ENCODE results near the gene TUBB4A.
A peak's percentile ranks its signal among the peaks of the same experiment; 100 is the strongest.

TUBB4A gene

DNA sequence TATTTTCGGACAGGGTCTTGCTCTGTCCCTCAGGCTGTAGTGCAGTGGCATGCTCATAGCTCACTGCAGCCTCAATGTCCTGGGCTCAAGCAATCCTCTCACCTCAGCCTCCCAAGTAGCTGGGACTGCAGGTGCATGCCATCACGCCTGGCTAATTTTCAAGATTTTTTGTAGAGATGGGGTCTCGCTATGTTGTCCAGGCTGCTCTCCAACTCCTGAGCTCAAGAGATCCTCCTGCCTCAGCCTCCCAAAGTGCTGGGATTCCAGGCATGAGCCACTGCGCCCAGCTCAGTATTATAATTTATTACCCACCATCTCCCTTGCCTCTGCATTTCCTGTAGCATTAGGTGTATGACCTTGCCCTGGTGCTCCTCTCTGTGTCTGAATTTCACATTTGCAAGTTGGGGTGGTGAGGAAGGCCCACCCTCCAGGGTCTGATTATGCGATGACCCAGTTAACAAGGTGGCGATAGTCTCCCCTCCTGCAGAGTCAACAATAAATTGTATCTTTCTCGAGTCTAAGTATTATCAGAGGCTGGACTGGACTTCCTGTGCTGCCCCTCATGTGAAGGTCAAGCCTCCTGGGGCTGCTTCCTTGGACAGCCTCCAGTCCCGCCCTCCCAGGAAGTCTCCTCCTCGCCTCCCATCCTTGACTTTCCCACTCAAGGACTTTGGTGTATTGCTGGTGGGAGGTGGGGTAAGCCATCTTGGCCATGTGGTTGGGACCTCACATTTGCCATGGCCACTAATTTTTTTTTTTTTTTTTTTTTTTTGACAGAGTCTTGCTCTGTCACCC, 1.5 kb upstream of the TUBB4A start:
- 95% methylated on average over 4 of the region's 9 CpGs for WGBS (ENCODE audit: insufficient coverage)
- no peaks in the 10 kb centered on the region for H3K36me3 ChIP-seq (ENCODE audit: control insufficient read depth in 4 of 4, insufficient read depth in 4 of 4, low read length in 3 of 4)
- ChIA-PET CTCF (interaction anchor here (1.0 to 2.8 kb wide), 3 partner anchors 18 to 310 kb away, joined by 3 to 18 read pairs (median 4); partner anchors contain the start of gene DENND1C), POLR2A (no interaction called here)
- peaks cover 0 to 22% (median 17%) of the 10 kb centered on the region in 4 experiments for H3K4me1 ChIP-seq (ENCODE audit: control extremely low read depth in 1 of 4, control insufficient read depth in 4 of 4, insufficient read depth in 4 of 4, low read length in 3 of 4)
- H3K4me3 ChIP-seq (ENCODE audit: control insufficient read depth in 1 of 7, extremely low read depth in 1 of 7, insufficient read depth in 4 of 7, low read depth in 2 of 7, low read length in 6 of 7) = no peak overlapping the region
- H3K27me3 ChIP-seq (replicated peaks in 2 of 5; ENCODE audit: control insufficient read depth in 4 of 5, insufficient read depth in 5 of 5, low read length in 4 of 5) = peaks cover 0 to 4% (median 0%) of the 10 kb centered on the region in 5 experiments
- H3K27ac ChIP-seq (ENCODE audit: insufficient read depth in 1 of 2, low read depth in 1 of 2, low read length in 2 of 2, poor library complexity in 1 of 2, severe bottlenecking in 2 of 2) = no peak overlapping the region
- no peaks in the 10 kb centered on the region for H3K9me3 ChIP-seq (ENCODE audit: control extremely low read depth in 1 of 5, control insufficient read depth in 4 of 5, insufficient read depth in 2 of 5, low read depth in 1 of 5, low read length in 4 of 5)
- DNase-seq = no peak

DNA sequence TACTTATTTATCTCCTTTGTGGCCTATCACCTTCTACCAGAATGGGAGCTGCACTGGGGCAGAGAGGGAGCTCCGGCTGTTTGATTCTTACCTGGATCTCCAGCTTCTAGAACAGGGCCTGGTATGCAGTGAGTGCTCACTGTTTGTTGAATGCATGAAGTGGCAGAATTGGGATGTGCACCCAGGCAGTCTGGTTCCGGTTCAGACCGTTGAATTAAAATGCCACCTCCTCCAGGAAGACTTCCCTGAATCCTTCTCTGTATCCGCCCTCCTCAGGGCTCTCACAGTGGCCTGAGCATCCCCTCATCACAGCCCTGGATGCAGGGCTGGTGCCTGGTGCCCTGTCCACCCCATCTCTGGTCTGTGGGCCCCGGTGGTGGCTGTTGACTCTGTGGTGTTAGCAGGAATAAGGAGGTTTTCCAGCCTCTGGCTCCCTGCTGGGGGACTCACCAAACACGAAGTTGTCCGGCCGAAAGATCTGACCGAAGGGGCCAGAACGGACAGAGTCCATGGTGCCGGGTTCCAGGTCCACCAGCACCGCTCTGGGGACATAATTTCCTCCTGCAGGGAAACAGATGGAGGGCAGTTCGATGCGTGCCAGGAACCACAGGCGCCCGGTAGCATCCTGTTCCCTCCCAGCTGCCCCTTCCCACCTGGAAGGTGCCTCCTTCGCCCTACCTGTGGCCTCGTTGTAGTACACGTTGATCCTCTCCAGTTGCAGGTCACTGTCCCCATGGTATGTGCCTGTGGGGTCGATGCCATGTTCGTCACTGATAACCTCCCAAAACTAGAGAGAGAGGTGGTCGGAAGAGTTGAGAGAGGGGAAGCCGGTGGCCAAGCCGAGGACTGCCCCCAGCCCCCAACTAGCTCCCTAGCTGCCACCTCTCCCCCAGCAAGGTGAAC, 1.0 kb downstream of the TUBB4A start:
- H3K4me1 ChIP-seq (ENCODE audit: control extremely low read depth in 1 of 4, control insufficient read depth in 4 of 4, insufficient read depth in 4 of 4, low read length in 3 of 4) = peaks cover 0 to 22% (median 17%) of the 10 kb centered on the region in 4 experiments
- H3K27me3 ChIP-seq (replicated peaks in 2 of 5; ENCODE audit: control insufficient read depth in 4 of 5, insufficient read depth in 5 of 5, low read length in 4 of 5) = peaks cover 0 to 4% (median 0%) of the 10 kb centered on the region in 5 experiments
- DNase-seq = no peak
- H3K36me3 ChIP-seq (ENCODE audit: control insufficient read depth in 4 of 4, insufficient read depth in 4 of 4, low read length in 3 of 4) = no peaks in the 10 kb centered on the region
- H3K27ac ChIP-seq (ENCODE audit: insufficient read depth in 1 of 2, low read depth in 1 of 2, low read length in 2 of 2, poor library complexity in 1 of 2, severe bottlenecking in 2 of 2) = no peak overlapping the region
- WGBS (ENCODE audit: insufficient coverage) = 63% methylated on average over 16 of the region's 24 CpGs
- ChIA-PET POLR2A (no interaction called here), CTCF (interaction anchor here (1.1 kb wide), 1 partner anchor 131 kb away, joined by 3 read pairs; no protein-coding TSS in a partner anchor)
- no peaks in the 10 kb centered on the region for H3K9me3 ChIP-seq (ENCODE audit: control extremely low read depth in 1 of 5, control insufficient read depth in 4 of 5, insufficient read depth in 2 of 5, low read depth in 1 of 5, low read length in 4 of 5)
- H3K4me3 ChIP-seq (ENCODE audit: control insufficient read depth in 1 of 7, extremely low read depth in 1 of 7, insufficient read depth in 4 of 7, low read depth in 2 of 7, low read length in 6 of 7) = peak overlapping the region in 6 of 7 experiments; percentile 51 to 78 (median 64)

DNA sequence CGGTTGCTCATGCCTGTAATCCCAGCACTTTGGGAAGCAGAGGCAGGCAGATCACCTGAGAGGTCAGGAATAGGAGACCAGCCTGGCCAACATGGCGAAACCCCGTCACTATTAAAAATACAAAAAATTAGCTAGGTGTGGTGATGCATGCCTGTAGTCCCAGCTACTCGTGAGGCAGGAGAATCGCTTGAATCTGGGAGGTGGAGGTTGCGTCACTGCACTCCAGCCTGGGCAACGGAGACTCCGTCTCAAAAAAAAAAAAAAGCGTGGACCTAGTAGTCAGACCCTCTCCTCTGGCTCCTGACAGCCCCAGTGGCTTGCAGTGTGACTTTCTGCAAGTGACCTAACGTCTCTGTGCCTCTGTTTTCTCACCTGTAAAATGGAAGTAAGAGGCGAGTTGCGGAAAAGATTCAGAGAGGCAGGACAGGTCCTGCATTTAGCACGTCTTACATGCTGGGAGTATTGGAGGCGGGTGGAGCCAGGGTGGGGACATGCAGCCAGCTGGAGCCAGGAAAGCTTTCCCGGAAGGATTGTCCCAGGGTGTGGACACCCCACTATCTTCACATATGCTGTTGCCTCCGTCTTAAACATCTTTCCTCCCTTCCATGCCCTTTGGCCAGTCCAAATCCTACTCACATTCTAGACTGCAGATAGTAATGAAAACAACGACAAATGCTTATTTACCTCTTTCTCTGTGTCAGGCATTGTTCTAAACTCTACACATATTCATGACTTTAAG, 2.9 kb downstream of the TUBB4A start:
- POLR2A ChIA-PET = no interaction called here
- Histone ChIP-seq H3K4me3 (ENCODE audit: control insufficient read depth in 1 of 7, extremely low read depth in 1 of 7, insufficient read depth in 4 of 7, low read depth in 2 of 7, low read length in 6 of 7) (no peak overlapping the region), H3K4me1 (ENCODE audit: control extremely low read depth in 1 of 4, control insufficient read depth in 4 of 4, insufficient read depth in 4 of 4, low read length in 3 of 4) (peaks cover 0 to 22% (median 16%) of the 10 kb centered on the region in 4 experiments), H3K27ac (ENCODE audit: insufficient read depth in 1 of 2, low read depth in 1 of 2, low read length in 2 of 2, poor library complexity in 1 of 2, severe bottlenecking in 2 of 2) (no peak overlapping the region), H3K9me3 (ENCODE audit: control extremely low read depth in 1 of 5, control insufficient read depth in 4 of 5, insufficient read depth in 2 of 5, low read depth in 1 of 5, low read length in 4 of 5) (no peaks in the 10 kb centered on the region), H3K36me3 (ENCODE audit: control insufficient read depth in 4 of 4, insufficient read depth in 4 of 4, low read length in 3 of 4) (peaks cover 0 to 8% (median 2%) of the 10 kb centered on the region in 4 experiments), H3K27me3 (replicated peaks in 2 of 5; ENCODE audit: control insufficient read depth in 4 of 5, insufficient read depth in 5 of 5, low read length in 4 of 5) (peaks cover 0 to 4% (median 0%) of the 10 kb centered on the region in 5 experiments)
- CTCF ChIA-PET = no interaction called here
- DNase-seq = no peak
- 96% methylated on average over 13 of the region's 17 CpGs for WGBS (ENCODE audit: insufficient coverage)

DNA sequence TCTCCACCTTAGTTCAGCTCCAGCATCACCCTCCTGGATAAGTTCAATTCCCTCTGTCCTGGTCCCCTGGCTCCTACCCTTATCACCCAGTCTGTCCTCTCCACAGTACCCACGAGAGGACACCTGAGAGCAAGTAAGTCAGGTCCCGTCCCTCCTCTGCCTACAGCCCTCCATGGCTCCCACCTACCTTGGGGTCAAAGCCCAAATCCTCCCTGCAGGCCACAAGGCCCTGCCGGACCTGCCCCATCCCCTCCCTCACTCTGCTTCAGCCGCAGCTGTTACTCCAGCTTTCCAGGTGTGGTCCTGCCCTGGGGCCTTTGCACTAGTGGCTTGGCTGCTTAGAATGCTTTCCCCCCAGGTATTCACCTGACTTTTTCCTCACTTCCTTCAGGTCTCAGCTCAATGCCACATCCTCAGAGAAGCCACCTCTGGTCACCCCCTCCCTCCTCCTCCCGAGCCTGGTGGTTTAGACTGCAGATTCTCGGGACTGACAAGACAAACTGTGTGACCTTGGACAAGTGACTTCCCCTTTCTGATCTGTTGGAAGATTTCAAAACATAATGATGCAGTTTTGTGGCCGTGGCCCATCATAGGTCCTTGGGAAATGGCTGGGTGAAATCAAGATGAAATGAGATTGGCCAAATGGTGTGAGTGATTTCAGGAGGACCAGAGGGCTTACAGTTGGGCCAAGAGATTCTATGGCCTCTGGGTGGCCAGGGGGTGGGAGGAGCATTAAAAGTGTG, 3.6 kb downstream of the TUBB4A start:
- WGBS (ENCODE audit: insufficient coverage) = 89% methylated on average over 7 of the region's 7 CpGs
- Histone ChIP-seq H3K27ac (ENCODE audit: insufficient read depth in 1 of 2, low read depth in 1 of 2, low read length in 2 of 2, poor library complexity in 1 of 2, severe bottlenecking in 2 of 2) (no peak overlapping the region), H3K4me1 (ENCODE audit: control extremely low read depth in 1 of 4, control insufficient read depth in 4 of 4, insufficient read depth in 4 of 4, low read length in 3 of 4) (peaks cover 0 to 20% (median 16%) of the 10 kb centered on the region in 4 experiments), H3K36me3 (ENCODE audit: control insufficient read depth in 4 of 4, insufficient read depth in 4 of 4, low read length in 3 of 4) (peaks cover 0 to 8% (median 2%) of the 10 kb centered on the region in 4 experiments), H3K4me3 (ENCODE audit: control insufficient read depth in 1 of 7, extremely low read depth in 1 of 7, insufficient read depth in 4 of 7, low read depth in 2 of 7, low read length in 6 of 7) (no peak overlapping the region), H3K27me3 (replicated peaks in 2 of 5; ENCODE audit: control insufficient read depth in 4 of 5, insufficient read depth in 5 of 5, low read length in 4 of 5) (peaks cover 0 to 3% (median 0%) of the 10 kb centered on the region in 5 experiments), H3K9me3 (ENCODE audit: control extremely low read depth in 1 of 5, control insufficient read depth in 4 of 5, insufficient read depth in 2 of 5, low read depth in 1 of 5, low read length in 4 of 5) (no peaks in the 10 kb centered on the region)
- CTCF ChIA-PET = interaction anchor here (1.2 to 1.8 kb wide), 2 partner anchors 9 to 17 kb away, joined by 3 to 5 read pairs; partner anchors contain the start of gene DENND1C
- no peak for DNase-seq
- POLR2A ChIA-PET = no interaction called here

DNA sequence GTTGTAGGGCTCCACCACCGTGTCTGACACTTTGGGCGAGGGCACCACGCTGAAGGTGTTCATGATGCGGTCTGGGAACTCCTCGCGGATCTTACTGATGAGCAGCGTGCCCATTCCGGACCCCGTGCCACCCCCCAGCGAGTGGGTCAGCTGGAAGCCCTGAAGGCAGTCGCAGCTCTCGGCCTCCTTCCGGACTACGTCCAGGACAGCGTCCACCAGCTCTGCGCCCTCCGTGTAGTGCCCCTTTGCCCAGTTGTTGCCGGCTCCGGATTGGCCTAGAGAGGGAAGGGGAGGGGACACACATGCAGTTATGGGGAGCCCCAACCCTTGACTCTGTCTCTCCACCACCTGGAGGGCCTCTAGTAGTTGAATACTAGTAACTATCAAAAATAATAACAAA, 6.2 kb downstream of the TUBB4A start:
- Histone ChIP-seq H3K36me3 (ENCODE audit: control insufficient read depth in 4 of 4, insufficient read depth in 4 of 4, low read length in 3 of 4) (peaks cover 0 to 8% (median 2%) of the 10 kb centered on the region in 4 experiments), H3K27me3 (replicated peaks in 2 of 5; ENCODE audit: control insufficient read depth in 4 of 5, insufficient read depth in 5 of 5, low read length in 4 of 5) (no peaks in the 10 kb centered on the region), H3K4me1 (ENCODE audit: control extremely low read depth in 1 of 4, control insufficient read depth in 4 of 4, insufficient read depth in 4 of 4, low read length in 3 of 4) (peaks cover 0 to under 1% (median under 1%) of the 10 kb centered on the region in 4 experiments), H3K27ac (ENCODE audit: insufficient read depth in 1 of 2, low read depth in 1 of 2, low read length in 2 of 2, poor library complexity in 1 of 2, severe bottlenecking in 2 of 2) (no peak overlapping the region), H3K9me3 (ENCODE audit: control extremely low read depth in 1 of 5, control insufficient read depth in 4 of 5, insufficient read depth in 2 of 5, low read depth in 1 of 5, low read length in 4 of 5) (peaks cover 0 to 9% (median 3%) of the 10 kb centered on the region in 5 experiments), H3K4me3 (ENCODE audit: control insufficient read depth in 1 of 7, extremely low read depth in 1 of 7, insufficient read depth in 4 of 7, low read depth in 2 of 7, low read length in 6 of 7) (no peak overlapping the region)
- WGBS (ENCODE audit: insufficient coverage) = 99% methylated on average over 16 of the region's 19 CpGs
- CTCF ChIA-PET = interaction anchor here (0.7 kb wide), 1 partner anchor 14 kb away, joined by 3 read pairs; the partner anchor contains the start of gene DENND1C
- POLR2A ChIA-PET = no interaction called here
- no peak for DNase-seq

DNA sequence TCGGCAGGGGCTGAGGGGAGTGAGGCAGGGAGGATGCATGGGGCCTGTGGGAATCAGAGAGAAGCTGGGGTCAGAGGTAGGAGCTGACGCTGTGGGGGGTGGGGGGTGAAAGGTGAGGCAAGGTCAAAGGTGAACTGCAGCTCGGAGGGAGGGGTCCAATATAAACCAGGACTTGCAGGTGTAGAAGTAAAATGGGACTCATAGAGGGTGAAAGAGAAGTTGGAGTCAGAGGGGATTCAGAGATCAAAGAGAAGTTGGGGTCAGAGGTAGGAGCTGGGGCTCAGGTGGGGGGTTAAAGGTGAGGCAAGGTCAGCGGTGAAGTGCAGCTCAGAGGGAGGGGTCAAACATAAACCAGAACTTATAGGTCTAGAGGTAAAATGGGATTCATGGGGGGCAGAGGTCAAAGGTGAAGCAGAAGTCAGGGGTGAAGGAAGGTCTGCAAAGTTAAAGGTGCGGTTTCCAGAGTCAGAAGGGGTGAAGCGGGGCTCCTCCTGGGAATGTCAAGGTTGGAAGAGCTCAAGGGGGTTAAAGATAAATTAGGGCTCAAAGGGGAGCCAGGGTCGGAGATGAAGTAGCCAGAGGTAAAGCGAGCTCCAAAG, 7.6 kb downstream of the TUBB4A start:
- CTCF ChIA-PET = interaction anchor here (0.8 kb wide), 1 partner anchor 13 kb away, joined by 3 read pairs; the partner anchor contains the start of gene DENND1C
- Histone ChIP-seq H3K4me1 (ENCODE audit: control extremely low read depth in 1 of 4, control insufficient read depth in 4 of 4, insufficient read depth in 4 of 4, low read length in 3 of 4) (no peaks in the 10 kb centered on the region), H3K27me3 (replicated peaks in 2 of 5; ENCODE audit: control insufficient read depth in 4 of 5, insufficient read depth in 5 of 5, low read length in 4 of 5) (no peaks in the 10 kb centered on the region), H3K27ac (ENCODE audit: insufficient read depth in 1 of 2, low read depth in 1 of 2, low read length in 2 of 2, poor library complexity in 1 of 2, severe bottlenecking in 2 of 2) (no peak overlapping the region), H3K9me3 (ENCODE audit: control extremely low read depth in 1 of 5, control insufficient read depth in 4 of 5, insufficient read depth in 2 of 5, low read depth in 1 of 5, low read length in 4 of 5) (peaks cover 0 to 9% (median 3%) of the 10 kb centered on the region in 5 experiments), H3K36me3 (ENCODE audit: control insufficient read depth in 4 of 4, insufficient read depth in 4 of 4, low read length in 3 of 4) (peaks cover 0 to 8% (median 2%) of the 10 kb centered on the region in 4 experiments), H3K4me3 (ENCODE audit: control insufficient read depth in 1 of 7, extremely low read depth in 1 of 7, insufficient read depth in 4 of 7, low read depth in 2 of 7, low read length in 6 of 7) (no peak overlapping the region)
- 97% methylated on average over 7 of the region's 8 CpGs for WGBS (ENCODE audit: insufficient coverage)
- DNase-seq = no peak
- POLR2A ChIA-PET = no interaction called here
